ENCODE data around the gene RASL11A. TPM values are rescaled to one million over a fixed set of nuclear protein-coding genes. Genes with fewer than 3 reads are reported as not detected.
"Not testable (repeated sequence)": the region's sequence is repeated elsewhere in the genome, so short reads cannot be mapped to it uniquely, and the experiment has no call there.

The RASL11A gene
- 5.0 TPM for polyA plus RNA-seq (2013, experiment 1 of 2)
- 6.6 TPM for polyA plus RNA-seq (2013, experiment 2 of 2)

GRCh38 chr13:27270594-27271520 is at the start of gene RASL11A:
Gene RASL11A (plus strand): TSS chr13:27270830. CDS start chr13:27270945, 115 bp downstream.
- no peak within 1 kb of the TSS for H2AK5ac ChIP-seq (ENCODE audit: low read length, severe bottlenecking)
- peaks cover under 1 to 5% of the 10 kb centered on the region in 2 experiments for H3K36me3 ChIP-seq (ENCODE audit: control insufficient read depth in 1 of 2, insufficient read depth in 2 of 2, low read depth in 1 of 2, low read length in 2 of 2)
- no peak within 1 kb of the TSS for H3K27ac ChIP-seq (ENCODE audit: low read length, poor library complexity, severe bottlenecking)
- no peak within 1 kb of the TSS for H4K91ac ChIP-seq (ENCODE audit: low read length)
- H3K9ac ChIP-seq (ENCODE audit: low read length) = peak within 1 kb of the TSS; percentile 85
- peak within 1 kb of the TSS in 1 of 2 experiments; percentile 77 for H3K14ac ChIP-seq (ENCODE audit: low read length in 2 of 2)
- no peak within 1 kb of the TSS for H2BK120ac ChIP-seq (ENCODE audit: low read depth, low read length)
- H2AFZ ChIP-seq (ENCODE audit: low read depth, low read length) = peak within 1 kb of the TSS; percentile 98
- peak within 1 kb of the TSS; percentile 56 to 83 for H2BK12ac ChIP-seq (ENCODE audit: low read length in 2 of 2)
- H4K8ac ChIP-seq (ENCODE audit: low read length) = peak within 1 kb of the TSS; percentile 62
- H3K4me2 ChIP-seq (ENCODE audit: low read length, poor library complexity, severe bottlenecking) = peak within 1 kb of the TSS; percentile 98
- H2BK5ac ChIP-seq (ENCODE audit: low read depth, low read length, poor library complexity, severe bottlenecking) = no peak within 1 kb of the TSS
- H3K23ac ChIP-seq (ENCODE audit: low read length in 2 of 2) = peak within 1 kb of the TSS in 1 of 2 experiments; percentile 67
- DNase-seq = peak; percentile 91
- no peaks in the 10 kb centered on the region for H3K79me1 ChIP-seq (replicated peaks; ENCODE audit: low read length, poor library complexity, severe bottlenecking)
- WGBS = 2% methylated on average over 97 of the region's 99 CpGs
- H3K4ac ChIP-seq (ENCODE audit: low read depth in 1 of 2, low read length in 2 of 2) = peak within 1 kb of the TSS in 1 of 2 experiments; percentile 80
- H3K27me3 ChIP-seq (ENCODE audit: control insufficient read depth in 1 of 2, insufficient read depth in 1 of 2, low read length in 2 of 2) = peaks cover 0 to 22% of the 10 kb centered on the region in 2 experiments
- H3K18ac ChIP-seq (ENCODE audit: low read depth in 1 of 2, low read length in 2 of 2) = peak within 1 kb of the TSS; percentile 74 to 91
- peaks cover 11% of the 10 kb centered on the region for H3K4me1 ChIP-seq (ENCODE audit: control insufficient read depth, insufficient read depth, low read depth, low read length)
- peak within 1 kb of the TSS; percentile 81 to 87 for H3K4me3 ChIP-seq (ENCODE audit: insufficient read depth in 1 of 2, low read depth in 1 of 2, low read length in 2 of 2)
- peak within 1 kb of the TSS; percentile 54 for H2BK15ac ChIP-seq (ENCODE audit: low read depth, poor library complexity, severe bottlenecking)
- no peaks in the 10 kb centered on the region for H3K9me3 ChIP-seq (ENCODE audit: control insufficient read depth, low read length)

- H3K27me3 ChIP-seq (ENCODE audit: control insufficient read depth in 1 of 2, insufficient read depth in 1 of 2, low read length in 2 of 2); H3K79me1 ChIP-seq (replicated peaks; ENCODE audit: low read length, poor library complexity, severe bottlenecking); H3K4me1 ChIP-seq (ENCODE audit: control insufficient read depth, insufficient read depth, low read depth, low read length); H3K4me2 ChIP-seq (ENCODE audit: low read length, poor library complexity, severe bottlenecking); H2AK5ac ChIP-seq (ENCODE audit: low read length, severe bottlenecking); H2BK12ac ChIP-seq (ENCODE audit: low read length in 2 of 2); H3K23ac ChIP-seq (ENCODE audit: low read length in 2 of 2); H4K91ac ChIP-seq (ENCODE audit: low read length); H4K8ac ChIP-seq (ENCODE audit: low read length); H3K4ac ChIP-seq (ENCODE audit: low read depth in 1 of 2, low read length in 2 of 2); H2BK15ac ChIP-seq (ENCODE audit: low read depth, poor library complexity, severe bottlenecking); DNase-seq; H3K27ac ChIP-seq (ENCODE audit: low read length, poor library complexity, severe bottlenecking); H3K36me3 ChIP-seq (ENCODE audit: control insufficient read depth in 1 of 2, insufficient read depth in 2 of 2, low read depth in 1 of 2, low read length in 2 of 2); H2BK5ac ChIP-seq (ENCODE audit: low read depth, low read length, poor library complexity, severe bottlenecking); H3K9ac ChIP-seq (ENCODE audit: low read length); H2BK120ac ChIP-seq (ENCODE audit: low read depth, low read length); H3K14ac ChIP-seq (ENCODE audit: low read length in 2 of 2); H3K9me3 ChIP-seq (ENCODE audit: control insufficient read depth, low read length); H3K18ac ChIP-seq (ENCODE audit: low read depth in 1 of 2, low read length in 2 of 2); H2AFZ ChIP-seq (ENCODE audit: low read depth, low read length); H3K4me3 ChIP-seq (ENCODE audit: insufficient read depth in 1 of 2, low read depth in 1 of 2, low read length in 2 of 2): not testable (repeated sequence)
- WGBS = 77% methylated on average over 2 of the region's 2 CpGs
These were observed 48.5 kb upstream of the RASL11A start for GRCh38 chr13:27222100-27222499.

GRCh38 chr13:27226991-27227390 is 43.6 kb upstream of the RASL11A start:
- Histone ChIP-seq H3K9me3 (ENCODE audit: control insufficient read depth, low read length) (peaks cover 15% of the 10 kb centered on the region), H3K4me1 (ENCODE audit: control insufficient read depth, insufficient read depth, low read depth, low read length) (no peaks in the 10 kb centered on the region), H3K23ac (ENCODE audit: low read length in 2 of 2) (no peak overlapping the region), H3K4me3 (ENCODE audit: insufficient read depth in 1 of 2, low read depth in 1 of 2, low read length in 2 of 2) (no peak overlapping the region), H2BK15ac (ENCODE audit: low read depth, poor library complexity, severe bottlenecking) (no peak overlapping the region), H2BK12ac (ENCODE audit: low read length in 2 of 2) (no peak overlapping the region), H3K14ac (ENCODE audit: low read length in 2 of 2) (no peak overlapping the region), H4K91ac (ENCODE audit: low read length) (no peak overlapping the region), H3K79me1 (replicated peaks; ENCODE audit: low read length, poor library complexity, severe bottlenecking) (no peaks in the 10 kb centered on the region), H3K36me3 (ENCODE audit: control insufficient read depth in 1 of 2, insufficient read depth in 2 of 2, low read depth in 1 of 2, low read length in 2 of 2) (no peaks in the 10 kb centered on the region), H3K9ac (ENCODE audit: low read length) (no peak overlapping the region), H2AFZ (ENCODE audit: low read depth, low read length) (no peak overlapping the region), H3K27me3 (ENCODE audit: control insufficient read depth in 1 of 2, insufficient read depth in 1 of 2, low read length in 2 of 2) (peaks cover 0 to 4% of the 10 kb centered on the region in 2 experiments), H3K18ac (ENCODE audit: low read depth in 1 of 2, low read length in 2 of 2) (no peak overlapping the region), H4K8ac (ENCODE audit: low read length) (no peak overlapping the region), H2BK120ac (ENCODE audit: low read depth, low read length) (no peak overlapping the region), H3K27ac (ENCODE audit: low read length, poor library complexity, severe bottlenecking) (no peak overlapping the region), H2AK5ac (ENCODE audit: low read length, severe bottlenecking) (no peak overlapping the region), H2BK5ac (ENCODE audit: low read depth, low read length, poor library complexity, severe bottlenecking) (no peak overlapping the region), H3K4me2 (ENCODE audit: low read length, poor library complexity, severe bottlenecking) (no peak overlapping the region), H3K4ac (ENCODE audit: low read depth in 1 of 2, low read length in 2 of 2) (no peak overlapping the region)
- no peak for DNase-seq
- WGBS = 100% methylated on average over 1 of the region's 2 CpGs

GRCh38 chr13:27228131-27228530 is 42.5 kb upstream of the RASL11A start:
- no peak overlapping the region for H3K4me2 ChIP-seq (ENCODE audit: low read length, poor library complexity, severe bottlenecking)
- H3K4me3 ChIP-seq (ENCODE audit: insufficient read depth in 1 of 2, low read depth in 1 of 2, low read length in 2 of 2) = no peak overlapping the region
- H2AK5ac ChIP-seq (ENCODE audit: low read length, severe bottlenecking) = no peak overlapping the region
- H3K27ac ChIP-seq (ENCODE audit: low read length, poor library complexity, severe bottlenecking) = no peak overlapping the region
- peaks cover 26% of the 10 kb centered on the region for H3K9me3 ChIP-seq (ENCODE audit: control insufficient read depth, low read length)
- H4K8ac ChIP-seq (ENCODE audit: low read length) = no peak overlapping the region
- peaks cover 0 to 4% of the 10 kb centered on the region in 2 experiments for H3K27me3 ChIP-seq (ENCODE audit: control insufficient read depth in 1 of 2, insufficient read depth in 1 of 2, low read length in 2 of 2)
- no peak overlapping the region for H2BK120ac ChIP-seq (ENCODE audit: low read depth, low read length)
- no peak overlapping the region for H2BK12ac ChIP-seq (ENCODE audit: low read length in 2 of 2)
- H3K23ac ChIP-seq (ENCODE audit: low read length in 2 of 2) = no peak overlapping the region
- H3K36me3 ChIP-seq (ENCODE audit: control insufficient read depth in 1 of 2, insufficient read depth in 2 of 2, low read depth in 1 of 2, low read length in 2 of 2) = no peaks in the 10 kb centered on the region
- no peak overlapping the region for H3K18ac ChIP-seq (ENCODE audit: low read depth in 1 of 2, low read length in 2 of 2)
- no peak overlapping the region for H2AFZ ChIP-seq (ENCODE audit: low read depth, low read length)
- H3K14ac ChIP-seq (ENCODE audit: low read length in 2 of 2) = no peak overlapping the region
- no peak overlapping the region for H4K91ac ChIP-seq (ENCODE audit: low read length)
- no peaks in the 10 kb centered on the region for H3K79me1 ChIP-seq (replicated peaks; ENCODE audit: low read length, poor library complexity, severe bottlenecking)
- no peaks in the 10 kb centered on the region for H3K4me1 ChIP-seq (ENCODE audit: control insufficient read depth, insufficient read depth, low read depth, low read length)
- H2BK5ac ChIP-seq (ENCODE audit: low read depth, low read length, poor library complexity, severe bottlenecking) = no peak overlapping the region
- DNase-seq = no peak
- no peak overlapping the region for H3K4ac ChIP-seq (ENCODE audit: low read depth in 1 of 2, low read length in 2 of 2)
- no peak overlapping the region for H2BK15ac ChIP-seq (ENCODE audit: low read depth, poor library complexity, severe bottlenecking)
- no peak overlapping the region for H3K9ac ChIP-seq (ENCODE audit: low read length)
